ENCODE data around the gene RPS19BP1.

- TF ChIP-seq EZH2 (IDR thresholded peaks at IDR 0.05; ENCODE audit: borderline replicate concordance, low read depth, low read length, poor library complexity, severe bottlenecking) = no peak
- TF ChIP-seq CTCF (conservative IDR thresholded peaks at IDR 0.05; ENCODE audit: low read depth, low read length) = no peak
These were observed 45.4 kb downstream of the RPS19BP1 start for GRCh38 chr22:39486951-39487825.
